ENCODE data around the gene TCEANC. TPM values are rescaled to one million over a fixed set of nuclear protein-coding genes. Genes with fewer than 3 reads are reported as not detected.

Gene TCEANC
- total and polyA plus RNA-seq, 2 of the 4 experiments (the other 2 are of a cell fraction) = 0.99 to 2.5 TPM

DNA sequence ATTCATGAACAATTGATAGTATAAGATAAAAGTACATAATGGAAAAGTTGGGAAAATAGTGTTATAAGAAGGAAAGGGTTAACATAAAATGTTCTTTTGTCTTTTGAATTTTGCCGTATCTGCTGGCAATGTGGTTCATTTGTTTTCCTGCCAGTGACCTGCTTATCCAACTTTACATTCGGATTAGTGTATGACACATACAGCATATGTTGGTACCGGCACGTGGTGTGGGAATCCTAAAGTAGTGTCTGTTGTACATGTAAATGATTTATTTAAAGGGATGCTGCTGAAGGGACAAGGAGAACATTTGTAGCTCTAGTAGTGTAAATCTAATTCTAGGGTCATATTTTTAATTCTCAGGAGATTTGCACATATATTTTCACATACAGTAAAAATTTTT lies 47.4 kb downstream of the TCEANC start:
- in situ Hi-C loops (cut with MboI; ENCODE audit: low sequenced_read_pairs) (no loop called here), dilution Hi-C loops (cut with HindIII; ENCODE audit: low sequenced_read_pairs, unreplicated experiment) (no loop called here), intact Hi-C loops (cut with micrococcal nuclease) (no loop called here)
- Histone ChIP-seq H4K20me1 (ENCODE audit: insufficient read depth, low read length) (peaks cover 56% of the 10 kb centered on the region), H3K14ac (replicated peaks; ENCODE audit: low read depth, low read length) (no peak overlapping the region), H3K4ac (ENCODE audit: low read depth, low read length) (no peak overlapping the region), H3K79me1 (ENCODE audit: low read depth in 1 of 2, low read length in 2 of 2) (peaks cover 17 to 51% of the 10 kb centered on the region in 2 experiments), H3K36me3 (ENCODE audit: control insufficient read depth, insufficient read depth, low read length) (peaks cover 9% of the 10 kb centered on the region; the same call in 1 of the 2 replicates), H2BK20ac (ENCODE audit: low read depth, low read length) (no peak overlapping the region), H3K4me3 (ENCODE audit: insufficient read depth, low read depth, low read length) (no peak overlapping the region), H3K18ac (ENCODE audit: low read depth, low read length) (no peak overlapping the region), H3K27ac (ENCODE audit: insufficient read depth, low read length) (no peak overlapping the region), H4K5ac (ENCODE audit: low read depth, low read length) (no peak overlapping the region), H3K9me3 (ENCODE audit: control insufficient read depth, insufficient read depth, low read length) (no peaks in the 10 kb centered on the region), H4K91ac (ENCODE audit: insufficient read depth, low read depth, low read length) (no peak overlapping the region), H2BK5ac (ENCODE audit: low read depth, low read length, poor library complexity, severe bottlenecking) (no peak overlapping the region), H3K27me3 (ENCODE audit: control insufficient read depth, insufficient read depth, low read length) (no peaks in the 10 kb centered on the region), H2BK15ac (ENCODE audit: low read depth, low read length) (no peak overlapping the region), H2BK120ac (ENCODE audit: low read depth, low read length) (no peak overlapping the region), H3K4me1 (ENCODE audit: control insufficient read depth, insufficient read depth, low read length) (peaks cover 7% of the 10 kb centered on the region), H2AFZ (replicated peaks; ENCODE audit: low read length, poor library complexity) (no peak overlapping the region), H3K23ac (ENCODE audit: low read depth, low read length) (no peak overlapping the region), H2AK5ac (ENCODE audit: low read depth, low read length) (no peak overlapping the region), H4K8ac (ENCODE audit: low read depth in 2 of 2, low read length in 2 of 2) (no peak overlapping the region), H3K4me2 (ENCODE audit: low read depth, low read length) (no peak overlapping the region), H2AK9ac (replicated peaks; ENCODE audit: low read depth, low read length, poor library complexity) (no peak overlapping the region), H3K56ac (ENCODE audit: extremely low read depth, insufficient read depth, low read length) (no peak overlapping the region), H3K9me1 (ENCODE audit: insufficient read depth, low read length) (peaks cover 3% of the 10 kb centered on the region; the same call in 1 of the 2 replicates), H3K9ac (ENCODE audit: low read depth, low read length) (no peak overlapping the region)
- DNase-seq = peak; percentile 21
- no peak for ATAC-seq (ENCODE audit: low read depth)
- CTCF ChIA-PET = interaction anchor here (0.5 to 0.7 kb wide), 2 partner anchors 9 to 483 kb away, joined by 3 read pairs; no protein-coding TSS in a partner anchor
- no TSS peak for BruUV-seq (replicated peaks)
- TF ChIP-seq, protein P1, sequence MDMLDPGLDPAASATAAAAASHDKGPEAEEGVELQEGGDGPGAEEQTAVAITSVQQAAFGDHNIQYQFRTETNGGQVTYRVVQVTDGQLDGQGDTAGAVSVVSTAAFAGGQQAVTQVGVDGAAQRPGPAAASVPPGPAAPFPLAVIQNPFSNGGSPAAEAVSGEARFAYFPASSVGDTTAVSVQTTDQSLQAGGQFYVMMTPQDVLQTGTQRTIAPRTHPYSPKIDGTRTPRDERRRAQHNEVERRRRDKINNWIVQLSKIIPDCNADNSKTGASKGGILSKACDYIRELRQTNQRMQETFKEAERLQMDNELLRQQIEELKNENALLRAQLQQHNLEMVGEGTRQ (IDR thresholded peaks at IDR 0.05; ENCODE audit: low read depth, low read length) = no peak
- TF ChIP-seq RAD21 (IDR thresholded peaks at IDR 0.05; ENCODE audit: low read length) (no peak), NFE2L2 (IDR thresholded peaks at IDR 0.05; ENCODE audit: low read depth, low read length) (no peak), CEBPB (IDR thresholded peaks at IDR 0.05; ENCODE audit: low read depth, low read length) (no peak), MAFK (IDR thresholded peaks at IDR 0.05; ENCODE audit: low read depth, low read length) (no peak), POLR2A (IDR thresholded peaks at IDR 0.05; ENCODE audit: low read depth, low read length) (no peak), BHLHE40 (IDR thresholded peaks at IDR 0.05; ENCODE audit: low read depth, low read length) (no peak), MXI1 (IDR thresholded peaks at IDR 0.05; ENCODE audit: borderline replicate concordance, low read depth, low read length) (no peak), FOS (IDR thresholded peaks at IDR 0.05; ENCODE audit: low read depth, low read length) (no peak), CHD1 (IDR thresholded peaks at IDR 0.05; ENCODE audit: low read depth, low read length) (no peak), SMC3 (IDR thresholded peaks at IDR 0.05; ENCODE audit: low read depth, low read length) (no peak), MAZ (IDR thresholded peaks at IDR 0.05; ENCODE audit: borderline replicate concordance, low read depth, low read length) (no peak), RFX5 (IDR thresholded peaks at IDR 0.05; ENCODE audit: low read depth, low read length) (no peak), RCOR1 (IDR thresholded peaks at IDR 0.05; ENCODE audit: insufficient replicate concordance, low read length) (no peak)
- TF ChIP-seq, protein P2, sequence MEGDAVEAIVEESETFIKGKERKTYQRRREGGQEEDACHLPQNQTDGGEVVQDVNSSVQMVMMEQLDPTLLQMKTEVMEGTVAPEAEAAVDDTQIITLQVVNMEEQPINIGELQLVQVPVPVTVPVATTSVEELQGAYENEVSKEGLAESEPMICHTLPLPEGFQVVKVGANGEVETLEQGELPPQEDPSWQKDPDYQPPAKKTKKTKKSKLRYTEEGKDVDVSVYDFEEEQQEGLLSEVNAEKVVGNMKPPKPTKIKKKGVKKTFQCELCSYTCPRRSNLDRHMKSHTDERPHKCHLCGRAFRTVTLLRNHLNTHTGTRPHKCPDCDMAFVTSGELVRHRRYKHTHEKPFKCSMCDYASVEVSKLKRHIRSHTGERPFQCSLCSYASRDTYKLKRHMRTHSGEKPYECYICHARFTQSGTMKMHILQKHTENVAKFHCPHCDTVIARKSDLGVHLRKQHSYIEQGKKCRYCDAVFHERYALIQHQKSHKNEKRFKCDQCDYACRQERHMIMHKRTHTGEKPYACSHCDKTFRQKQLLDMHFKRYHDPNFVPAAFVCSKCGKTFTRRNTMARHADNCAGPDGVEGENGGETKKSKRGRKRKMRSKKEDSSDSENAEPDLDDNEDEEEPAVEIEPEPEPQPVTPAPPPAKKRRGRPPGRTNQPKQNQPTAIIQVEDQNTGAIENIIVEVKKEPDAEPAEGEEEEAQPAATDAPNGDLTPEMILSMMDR (conservative IDR thresholded peaks at IDR 0.05; ENCODE audit: low read depth, low read length) = no peak
- TF ChIP-seq, protein P3, sequence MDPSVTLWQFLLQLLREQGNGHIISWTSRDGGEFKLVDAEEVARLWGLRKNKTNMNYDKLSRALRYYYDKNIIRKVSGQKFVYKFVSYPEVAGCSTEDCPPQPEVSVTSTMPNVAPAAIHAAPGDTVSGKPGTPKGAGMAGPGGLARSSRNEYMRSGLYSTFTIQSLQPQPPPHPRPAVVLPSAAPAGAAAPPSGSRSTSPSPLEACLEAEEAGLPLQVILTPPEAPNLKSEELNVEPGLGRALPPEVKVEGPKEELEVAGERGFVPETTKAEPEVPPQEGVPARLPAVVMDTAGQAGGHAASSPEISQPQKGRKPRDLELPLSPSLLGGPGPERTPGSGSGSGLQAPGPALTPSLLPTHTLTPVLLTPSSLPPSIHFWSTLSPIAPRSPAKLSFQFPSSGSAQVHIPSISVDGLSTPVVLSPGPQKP (IDR thresholded peaks at IDR 0.05; ENCODE audit: borderline replicate concordance, low read depth, low read length) = no peak
- WGBS, 2 experiments (ENCODE audit: extremely low coverage in 2 of 2, insufficient read length in 1 of 2) = no CpG with 5 or more reads among the region's 4 CpGs
- POLR2A ChIA-PET (ENCODE audit: unreplicated experiment) = no interaction called here
